SK-N-SH (cell line): Measurements from ENCODE around the gene CCT6B. TPM values are rescaled to one million over a fixed set of nuclear protein-coding genes. Genes with fewer than 3 reads are reported as not detected.

Experiments
- CTCF ChIA-PET: fragments of 300-600, 350-600 bp; formaldehyde crosslinking; extraction: SDS; loops from one replicate; lab custom pipeline; 2021; lab: Yijun Ruan, JAX
- POLR2A ChIA-PET: fragments of 350-600 bp; sonication (Branson Sonifier 250); formaldehyde crosslinking; extraction: SDS; loops from one replicate; lab custom pipeline; 2020; ENCODE audit warnings: antibody characterized with exemption, inconsistent platforms; lab: Yijun Ruan, JAX
- DNase-seq: peaks from one replicate; pipeline ENCODE4 v3.0.0; 2012
- H2AFZ ChIP-seq: fragments of 200-600 bp; sonication (generic); 2 replicates; pipeline ENCODE4 v1.8.1; 2016; ENCODE audit warnings: antibody characterized with exemption, mild to moderate bottlenecking, low read depth
- H3F3A ChIP-seq: fragments of 200-600 bp; sonication (generic); replicated peaks from 2 replicates; pipeline ENCODE3; 2016; ENCODE audit warnings: antibody characterized with exemption, mild to moderate bottlenecking; ENCODE audit not compliant: insufficient read depth
- H3K27ac ChIP-seq, 2 experiments: fragments of 200-500 bp in 1 of 2; fragments of 200-600 bp in 1 of 2; sonication (Bioruptor generic) in 1 of 2; sonication (generic), shearing (Covaris generic) in 1 of 2; 2 replicates each; pipeline versions ENCODE4 v1.5.1 to v1.6.1; 2014 to 2016; ENCODE audit warnings: low read depth in 2 of 2, inconsistent platforms in 1 of 2, low read length in 1 of 2, mild to moderate bottlenecking in 1 of 2, mixed read lengths in 1 of 2
- H3K27me3 ChIP-seq: fragments of 200-600 bp; sonication (generic), shearing (Covaris generic); 2 replicates; pipeline ENCODE4 v1.6.1; 2016; ENCODE audit warnings: mixed run types; ENCODE audit not compliant: insufficient read depth
- H3K36me3 ChIP-seq, 2 experiments: fragments of 200-500 bp in 1 of 2; fragments of 200-600 bp in 1 of 2; sonication (Bioruptor generic) in 1 of 2; sonication (generic) in 1 of 2; replicated peaks in 1 of 2; 2 replicates each; pipeline versions ENCODE3 to v1.5.1; 2014 to 2016; ENCODE audit warnings: low read length in 1 of 2, mild to moderate bottlenecking in 1 of 2; ENCODE audit not compliant: insufficient read depth in 2 of 2, control insufficient read depth in 1 of 2
- H3K4me1 ChIP-seq, 2 experiments: fragments of 200-500 bp in 1 of 2; fragments of 200-600 bp in 1 of 2; sonication (Bioruptor generic) in 1 of 2; sonication (generic), shearing (Covaris generic) in 1 of 2; 2 replicates each; pipeline versions ENCODE4 v1.5.1 to v1.6.1; 2014 to 2016; ENCODE audit warnings: low read depth in 1 of 2, low read length in 1 of 2, mixed run types in 1 of 2; ENCODE audit not compliant: insufficient read depth in 2 of 2, control insufficient read depth in 1 of 2
- H3K4me2 ChIP-seq: fragments of 200-600 bp; sonication (generic), shearing (Covaris generic); 2 replicates; pipeline ENCODE4 v1.6.1; 2017; ENCODE audit warnings: mixed run types
- H3K4me3 ChIP-seq, 2 experiments: fragments of 200-500 bp in 1 of 2; fragments of 200-600 bp in 1 of 2; sonication (Bioruptor generic) in 1 of 2; sonication (generic), shearing (Covaris generic) in 1 of 2; 2 replicates each; pipeline versions ENCODE4 v1.5.1 to v1.8.1; 2014 to 2016; ENCODE audit warnings: low read depth in 2 of 2, inconsistent platforms in 1 of 2, low read length in 1 of 2, mild to moderate bottlenecking in 1 of 2, mixed read lengths in 1 of 2, moderate library complexity in 1 of 2
- H3K79me2 ChIP-seq: fragments of 200-600 bp; sonication (generic); 2 replicates; pipeline ENCODE4 v1.8.1; 2017; ENCODE audit warnings: mild to moderate bottlenecking; ENCODE audit not compliant: insufficient read depth
- H3K9ac ChIP-seq: fragments of 200-600 bp; sonication (generic); 2 replicates; pipeline ENCODE4 v1.6.1; 2017; ENCODE audit warnings: mixed run types
- H3K9me2 ChIP-seq: fragments of 200-600 bp; sonication (generic); 2 replicates; pipeline ENCODE4 v1.6.1; 2017; ENCODE audit warnings: mixed run types
- H3K9me3 ChIP-seq: fragments of 200-600 bp; sonication (generic); 2 replicates; pipeline ENCODE4 v1.6.1; 2017; ENCODE audit warnings: mixed run types, mild to moderate bottlenecking, moderate library complexity
- H4K20me1 ChIP-seq: fragments of 200-600 bp; sonication (generic); 2 replicates; pipeline ENCODE4 v1.6.1; 2017; ENCODE audit warnings: mild to moderate bottlenecking, mixed run types; ENCODE audit not compliant: insufficient read depth
- CTCF ChIP-seq: fragments of 200-600 bp; sonication (generic); IDR thresholded peaks from 2 replicates; pipeline ENCODE4 v1.6.1; 2017; ENCODE audit warnings: antibody characterized with exemption, mild to moderate bottlenecking, moderate library complexity
- EZH2phosphoT487 ChIP-seq: fragments of 200-600 bp; sonication (generic); IDR thresholded peaks from 2 replicates; pipeline ENCODE4 v1.6.1; 2017; ENCODE audit warnings: low read depth, mixed run types, mild to moderate bottlenecking, antibody characterized with exemption, moderate library complexity, borderline replicate concordance
- JUND ChIP-seq: IDR thresholded peaks from 2 replicates; pipeline ENCODE4 v1.4.0; 2012
- MXI1 ChIP-seq: IDR thresholded peaks from 2 replicates; pipeline ENCODE4 v1.6.1; 2012; ENCODE audit warnings: mild to moderate bottlenecking, low read depth, low read length, improper control_type of control experiment
- NRF1 ChIP-seq: IDR thresholded peaks from 2 replicates; pipeline ENCODE4 v1.6.1; 2012; ENCODE audit warnings: low read depth, mild to moderate bottlenecking, low read length
- POLR2AphosphoS5 ChIP-seq: IDR thresholded peaks from 2 replicates; pipeline ENCODE4 v1.6.1; 2012; ENCODE audit warnings: low read depth, low read length
- RCOR1 ChIP-seq: fragments of 150-350 bp; IDR thresholded peaks from 2 replicates; pipeline ENCODE4 v1.6.1; 2017; ENCODE audit warnings: antibody characterized with exemption, low read length
- RFX5 ChIP-seq: IDR thresholded peaks from 2 replicates; pipeline ENCODE4 v1.6.1; 2012; ENCODE audit warnings: mild to moderate bottlenecking, improper control_type of control experiment, low read length
- RXRA ChIP-seq: IDR thresholded peaks from 2 replicates; pipeline ENCODE4 v1.4.0; 2012; ENCODE audit warnings: low read depth, mild to moderate bottlenecking, borderline replicate concordance
- TCF12 ChIP-seq: IDR thresholded peaks from 2 replicates; pipeline ENCODE4 v1.4.0; 2012
- WGBS: methylation state at CpG from one replicate; pipeline ENCODE4 v1.1.6; 2017; ENCODE audit warnings: low lambda C conversion rate; 5-methylcytosine and 5-hydroxymethylcytosine counted together
- polyA plus RNA-seq, 3 experiments: library from polyadenylated mRNA; depleted of rRNA; stranded (reverse); fragments of >200 nt; gene quantifications; 2 replicates each; pipeline ENCODE4 v1.2.3, GENCODE V29; 2012
- TF ChIP-seq, protein P1 (sequence below): IDR thresholded peaks from 2 replicates; pipeline ENCODE4 v1.4.0; 2012; ENCODE audit warnings: low read depth, borderline replicate concordance

The CCT6B gene
- polyA plus RNA-seq, 1 of the 3 experiments (the other 2 are of a cell fraction): 0.48 TPM

- H3K4me2 ChIP-seq: no peak overlapping the region
- H3F3A ChIP-seq: no peaks in the 10 kb centered on the region
- 11% methylated on average over 4 of the region's 4 CpGs for WGBS
- no peaks in the 10 kb centered on the region for H3K9me3 ChIP-seq
- H3K27ac ChIP-seq: no peak overlapping the region
- POLR2A ChIA-PET: no interaction called here
- H3K79me2 ChIP-seq: no peaks in the 10 kb centered on the region
- peaks cover 0 to 4% of the 10 kb centered on the region in 2 experiments; a peak in 1 of 4 replicates for H3K4me1 ChIP-seq
- no peaks in the 10 kb centered on the region for H3K36me3 ChIP-seq
- no peaks in the 10 kb centered on the region for H4K20me1 ChIP-seq
- CTCF ChIA-PET: interaction anchor here (1.0 to 2.0 kb wide), 3 partner anchors 9 to 361 kb away, joined by 3 to 5 read pairs (median 4); no protein-coding TSS in a partner anchor
- H3K27me3 ChIP-seq: no peaks in the 10 kb centered on the region; the same call in 1 of the 2 replicates
- TF ChIP-seq MXI1 (0 out of 2 replicates have a peak, but pooled peaks have one; percentile 19), RFX5 (no peak)
- no peak overlapping the region for H3K9ac ChIP-seq
- no peak overlapping the region for H3K4me3 ChIP-seq
- no peak overlapping the region for H2AFZ ChIP-seq
- H3K9me2 ChIP-seq: no peaks in the 10 kb centered on the region
- DNase-seq: peak; percentile 61
Measured at GRCh38 chr17:34902831-34903547, 58.3 kb downstream of the CCT6B start.

DNA sequence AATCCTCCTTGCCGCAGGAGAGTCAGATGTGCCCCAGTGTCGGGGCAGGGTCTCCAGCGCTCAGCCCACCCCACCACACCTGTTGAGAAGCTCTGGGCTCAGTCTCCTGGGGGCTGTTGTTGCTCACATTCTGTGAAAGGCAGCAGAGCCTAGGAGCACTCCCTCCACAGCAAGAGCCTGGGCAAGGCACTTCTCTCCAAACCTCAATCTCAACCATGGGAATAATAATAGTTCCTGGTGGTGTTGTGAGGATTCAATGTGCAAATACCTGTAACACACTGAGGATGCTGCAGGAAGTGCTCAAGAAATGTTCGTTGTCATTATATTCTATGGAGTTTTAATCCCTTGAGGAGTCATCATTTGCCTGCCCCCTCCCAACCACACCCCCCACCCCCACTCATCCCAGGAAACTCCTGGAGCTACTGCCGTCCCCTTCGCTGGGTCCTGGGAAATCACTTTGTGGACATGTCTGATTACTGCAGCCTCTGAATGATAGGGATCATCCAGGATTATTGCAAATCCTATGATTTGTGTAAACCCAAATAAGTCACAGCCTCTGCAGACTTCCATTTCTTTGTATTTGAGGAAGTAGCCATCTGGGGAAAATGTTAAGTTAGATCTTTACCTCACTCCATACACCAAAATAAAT lies 61.5 kb downstream of the CCT6B start:
- DNase-seq: no peak
- no peak overlapping the region for H3K4me2 ChIP-seq
- H4K20me1 ChIP-seq: no peaks in the 10 kb centered on the region
- no peak overlapping the region for H3K27ac ChIP-seq
- no peaks in the 10 kb centered on the region for H3K79me2 ChIP-seq
- H3K36me3 ChIP-seq: no peaks in the 10 kb centered on the region
- no peaks in the 10 kb centered on the region for H3K9me2 ChIP-seq
- H3K4me3 ChIP-seq: no peak overlapping the region
- no peaks in the 10 kb centered on the region; the same call in 1 of the 2 replicates for H3K27me3 ChIP-seq
- POLR2A ChIA-PET: no interaction called here
- no peak overlapping the region for H2AFZ ChIP-seq
- 34% methylated on average over 6 of the region's 6 CpGs for WGBS
- H3F3A ChIP-seq: no peaks in the 10 kb centered on the region
- CTCF ChIA-PET: no interaction called here
- peaks cover 0 to 4% of the 10 kb centered on the region in 2 experiments; a peak in 1 of 4 replicates for H3K4me1 ChIP-seq
- no peak overlapping the region for H3K9ac ChIP-seq
- TF ChIP-seq NRF1 (no peak), TCF12 (no peak), JUND (no peak), MXI1 (no peak), CTCF (no peak), RXRA (no peak), EZH2phosphoT487 (no peak), RCOR1 (no peak), POLR2AphosphoS5 (no peak)
- TF ChIP-seq, protein P1, sequence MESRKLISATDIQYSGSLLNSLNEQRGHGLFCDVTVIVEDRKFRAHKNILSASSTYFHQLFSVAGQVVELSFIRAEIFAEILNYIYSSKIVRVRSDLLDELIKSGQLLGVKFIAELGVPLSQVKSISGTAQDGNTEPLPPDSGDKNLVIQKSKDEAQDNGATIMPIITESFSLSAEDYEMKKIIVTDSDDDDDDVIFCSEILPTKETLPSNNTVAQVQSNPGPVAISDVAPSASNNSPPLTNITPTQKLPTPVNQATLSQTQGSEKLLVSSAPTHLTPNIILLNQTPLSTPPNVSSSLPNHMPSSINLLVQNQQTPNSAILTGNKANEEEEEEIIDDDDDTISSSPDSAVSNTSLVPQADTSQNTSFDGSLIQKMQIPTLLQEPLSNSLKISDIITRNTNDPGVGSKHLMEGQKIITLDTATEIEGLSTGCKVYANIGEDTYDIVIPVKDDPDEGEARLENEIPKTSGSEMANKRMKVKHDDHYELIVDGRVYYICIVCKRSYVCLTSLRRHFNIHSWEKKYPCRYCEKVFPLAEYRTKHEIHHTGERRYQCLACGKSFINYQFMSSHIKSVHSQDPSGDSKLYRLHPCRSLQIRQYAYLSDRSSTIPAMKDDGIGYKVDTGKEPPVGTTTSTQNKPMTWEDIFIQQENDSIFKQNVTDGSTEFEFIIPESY: no peak
- no peaks in the 10 kb centered on the region for H3K9me3 ChIP-seq
